GM23248 (cell line): ENCODE data around the gene PRKAR2A. TPM values are rescaled to one million over a fixed set of nuclear protein-coding genes. Genes with fewer than 3 reads are reported as not detected.
"Not testable (repeated sequence)": the region's sequence is repeated elsewhere in the genome, so short reads cannot be mapped to it uniquely, and the experiment has no call there.

Source experiments
- DNase-seq: peaks from one replicate; pipeline ENCODE4 v3.0.0-alpha.2; 2015
- H2AFZ ChIP-seq: fragments of 200-600 bp; sonication (generic); 2 replicates; pipeline ENCODE4 v1.6.1; 2016; ENCODE audit warnings: antibody characterized with exemption
- H3F3A ChIP-seq: fragments of 200-600 bp; sonication (generic); 2 replicates; pipeline ENCODE4 v1.6.1; 2016; ENCODE audit warnings: mild to moderate bottlenecking, antibody characterized with exemption, mixed run types; ENCODE audit not compliant: insufficient read depth
- H3K27ac ChIP-seq: fragments of 200-600 bp; sonication (generic); 2 replicates; pipeline ENCODE4 v1.5.1; 2016; ENCODE audit warnings: mild to moderate bottlenecking
- H3K27me3 ChIP-seq: fragments of 200-600 bp; sonication (generic); replicated peaks from 2 replicates; pipeline ENCODE4 v1.6.1; 2016; ENCODE audit warnings: mild to moderate bottlenecking; ENCODE audit not compliant: insufficient read depth
- H3K36me3 ChIP-seq: fragments of 200-600 bp; sonication (generic); 2 replicates; pipeline ENCODE4 v1.6.1; 2016; ENCODE audit warnings: low read depth, mild to moderate bottlenecking
- H3K4me1 ChIP-seq: fragments of 200-600 bp; sonication (generic); 2 replicates; pipeline ENCODE4 v1.6.1; 2016; ENCODE audit warnings: mild to moderate bottlenecking; ENCODE audit not compliant: insufficient read depth
- H3K4me2 ChIP-seq: fragments of 200-600 bp; sonication (generic); one replicate; pipeline ENCODE4 v1.6.1; 2016; ENCODE audit warnings: mild to moderate bottlenecking; ENCODE audit not compliant: unreplicated experiment
- H3K4me3 ChIP-seq: fragments of 200-600 bp; sonication (generic); 2 replicates; pipeline ENCODE4 v1.5.1; 2016; ENCODE audit warnings: mild to moderate bottlenecking
- H3K79me2 ChIP-seq: fragments of 200-600 bp; sonication (generic); 2 replicates; pipeline ENCODE4 v1.6.1; 2016; ENCODE audit warnings: mild to moderate bottlenecking; ENCODE audit not compliant: insufficient read depth
- H3K9ac ChIP-seq: fragments of 200-600 bp; sonication (generic); 2 replicates; pipeline ENCODE4 v1.6.1; 2016; ENCODE audit warnings: mild to moderate bottlenecking
- H3K9me2 ChIP-seq: fragments of 200-600 bp; sonication (generic); 2 replicates; pipeline ENCODE4 v1.6.1; 2016; ENCODE audit warnings: mixed run types, mild to moderate bottlenecking, moderate library complexity; ENCODE audit not compliant: insufficient read depth
- H3K9me3 ChIP-seq: fragments of 200-600 bp; sonication (generic); one replicate; pipeline ENCODE4 v1.6.1; 2017; ENCODE audit warnings: low read depth
- H4K20me1 ChIP-seq: fragments of 200-600 bp; sonication (generic); 2 replicates; pipeline ENCODE4 v1.6.0; 2016; ENCODE audit not compliant: insufficient read depth
- EZH2 ChIP-seq: fragments of 200-600 bp; sonication (generic); IDR thresholded peaks from 2 replicates; pipeline ENCODE4 v1.6.1; 2018; ENCODE audit warnings: antibody characterized with exemption, mild to moderate bottlenecking; ENCODE audit not compliant: insufficient read depth, poor library complexity, severe bottlenecking
- EZH2phosphoT487 ChIP-seq: fragments of 200-600 bp; sonication (generic); IDR thresholded peaks from 2 replicates; pipeline ENCODE4 v1.6.1; 2018; ENCODE audit warnings: antibody characterized with exemption, moderate library complexity, mild to moderate bottlenecking, low read depth; ENCODE audit not compliant: insufficient read depth
- WGBS, 2 experiments: methylation state at CpG; one replicate each; pipeline ENCODE4 v1.1.6; 2015 to 2017; ENCODE audit warnings: low lambda C conversion rate in 2 of 2, low coverage in 1 of 2; ENCODE audit errors: missing lambda C conversion rate in 2 of 2; 5-methylcytosine and 5-hydroxymethylcytosine counted together
- in situ Hi-C: fragments of 300-500 bp; cut with MboI; formaldehyde crosslinking; loops from 2 replicates; pipeline ENCODE4 v1.15.0; 2020
- polyA plus RNA-seq: library from polyadenylated mRNA; unstranded; fragments of >200 nt; fragmentation: Nextera tagmentation; extraction: Ambion mirVana; gene quantifications from 2 replicates; pipeline ENCODE4 v1.2.1, GENCODE V29; 2016
- total RNA-seq: library from RNA; depleted of rRNA; stranded (reverse); fragments of >200 nt; shearing (Covaris generic); gene quantifications from 2 replicates; pipeline ENCODE4 v1.2.3, GENCODE V29; 2014

PRKAR2A gene
- total and polyA plus RNA-seq, 2 experiments from 2014 or later, result 11.8 to 26.8 TPM

GRCh38 chr3:48747015-48747615, 100.6 kb downstream of the PRKAR2A start:
- H3K9me3 ChIP-seq, result no peaks in the 10 kb centered on the region
- in situ Hi-C loops, result no loop called here
- H3K9me2 ChIP-seq, result no peaks in the 10 kb centered on the region
- H4K20me1 ChIP-seq, result no peaks in the 10 kb centered on the region; the same call in 1 of the 2 replicates
- no peak overlapping the region for H3K27ac ChIP-seq
- H3K9ac ChIP-seq, result no peak overlapping the region
- 25 to 26% methylated on average over 4 of the region's 4 CpGs for WGBS, 2 experiments
- H3K4me1 ChIP-seq, result no peaks in the 10 kb centered on the region
- H3K4me2 ChIP-seq, result no peak overlapping the region
- no peak for DNase-seq
- H3K79me2 ChIP-seq, result no peaks in the 10 kb centered on the region
- no peak overlapping the region for H2AFZ ChIP-seq
- TF ChIP-seq EZH2 (no peak), EZH2phosphoT487 (no peak)
- H3K36me3 ChIP-seq, result peaks cover 6% of the 10 kb centered on the region; the same call in 1 of the 2 replicates
- no peak overlapping the region for H3K4me3 ChIP-seq
- H3F3A ChIP-seq, result no peaks in the 10 kb centered on the region
- H3K27me3 ChIP-seq, result no peaks in the 10 kb centered on the region

- no peak overlapping the region for H3K9ac ChIP-seq
- 0 out of 2 replicates have a peak, but pooled peaks cover 3% of the 10 kb centered on the region for H3F3A ChIP-seq
- H4K20me1 ChIP-seq, result no peaks in the 10 kb centered on the region
- H2AFZ ChIP-seq, result no peak overlapping the region
- H3K27me3 ChIP-seq, result no peaks in the 10 kb centered on the region
- no peak overlapping the region for H3K4me3 ChIP-seq
- no peak overlapping the region for H3K4me2 ChIP-seq
- no peaks in the 10 kb centered on the region for H3K79me2 ChIP-seq
- 90 to 94% methylated on average over 7 of the region's 7 CpGs for WGBS, 2 experiments
- no peaks in the 10 kb centered on the region for H3K9me3 ChIP-seq
- no peak for TF ChIP-seq EZH2
- no peak for TF ChIP-seq EZH2phosphoT487
- H3K36me3 ChIP-seq, result peaks cover 3% of the 10 kb centered on the region; the same call in 1 of the 2 replicates
- no peak overlapping the region for H3K27ac ChIP-seq
- in situ Hi-C loops, result no loop called here
- H3K4me1 ChIP-seq, result no peaks in the 10 kb centered on the region
- H3K9me2 ChIP-seq, result no peaks in the 10 kb centered on the region
- no peak for DNase-seq
Measured at GRCh38 chr3:48743773-48744172, 103.9 kb downstream of the PRKAR2A start.

- H3K9ac ChIP-seq, H3K27me3 ChIP-seq, H3K4me2 ChIP-seq, in situ Hi-C loops, H3K4me3 ChIP-seq, H3K4me1 ChIP-seq, H2AFZ ChIP-seq, H3K36me3 ChIP-seq, H3K79me2 ChIP-seq, H3K9me2 ChIP-seq, H3K9me3 ChIP-seq, H4K20me1 ChIP-seq, H3F3A ChIP-seq, H3K27ac ChIP-seq, DNase-seq: not testable (repeated sequence)
- 92 to 99% methylated on average over 10 of the region's 10 CpGs for WGBS, 2 experiments
Measured at GRCh38 chr3:48741226-48741625, 106.4 kb downstream of the PRKAR2A start.

GRCh38 chr3:48739955-48740823, 107.5 kb downstream of the PRKAR2A start:
- H3K79me2 ChIP-seq, result no peaks in the 10 kb centered on the region
- in situ Hi-C loops, result no loop called here
- H3K9ac ChIP-seq, result no peak overlapping the region
- no peak overlapping the region for H3K4me3 ChIP-seq
- no peaks in the 10 kb centered on the region for H4K20me1 ChIP-seq
- peak overlapping the region; percentile 17 for H3K4me2 ChIP-seq
- WGBS, 2 experiments, result 5 to 7% methylated on average over 15 of the region's 15 CpGs
- no peaks in the 10 kb centered on the region for H3K9me2 ChIP-seq
- no peaks in the 10 kb centered on the region for H3K9me3 ChIP-seq
- H2AFZ ChIP-seq, result peak overlapping the region; percentile 70
- peak; percentile 91 for DNase-seq
- no peak overlapping the region for H3K27ac ChIP-seq
- no peaks in the 10 kb centered on the region for H3K27me3 ChIP-seq
- TF ChIP-seq EZH2, result no peak
- no peak for TF ChIP-seq EZH2phosphoT487
- peaks cover 1% of the 10 kb centered on the region; the same call in 1 of the 2 replicates for H3K36me3 ChIP-seq
- 0 out of 2 replicates have a peak, but pooled peaks cover 7% of the 10 kb centered on the region for H3F3A ChIP-seq
- H3K4me1 ChIP-seq, result no peaks in the 10 kb centered on the region
